Type B pancreatic cell (in vitro differentiated cells): ENCODE measurements around the gene UNCX. TPM values are rescaled to one million over a fixed set of nuclear protein-coding genes. Genes with fewer than 3 reads are reported as not detected.
A peak's percentile ranks its signal among the peaks of the same experiment; 100 is the strongest.

Source experiments
- DNase-seq: peaks from one replicate; pipeline ENCODE4 v3.0.0; 2021; ENCODE audit warnings: mixed read lengths; ENCODE audit not compliant: unreplicated experiment; ENCODE audit errors: extremely low spot score
- H3K27ac Mint-ChIP-seq: 2 replicates; pipeline ENCODE4 v1.8.0; 2021; ENCODE audit warnings: mild to moderate bottlenecking, mixed read lengths
- H3K27me3 Mint-ChIP-seq: 2 replicates; pipeline ENCODE4 v1.8.0; 2021; ENCODE audit warnings: mixed read lengths
- H3K36me3 Mint-ChIP-seq: 2 replicates; pipeline ENCODE4 v1.8.0; 2021; ENCODE audit warnings: mixed read lengths
- H3K4me1 Mint-ChIP-seq: one replicate; pipeline ENCODE4 v1.8.0; 2021; ENCODE audit warnings: mixed read lengths; ENCODE audit not compliant: unreplicated experiment
- H3K4me3 Mint-ChIP-seq: 2 replicates; pipeline ENCODE4 v1.8.0; 2021; ENCODE audit warnings: mild to moderate bottlenecking, mixed read lengths
- H3K9me3 Mint-ChIP-seq: 2 replicates; pipeline ENCODE4 v1.8.0; 2021; ENCODE audit warnings: mixed read lengths
- long read RNA-seq: library from polyadenylated mRNA; unstranded; transcript quantifications from one replicate; pipeline ENCODE4 v2.0.0, GENCODE V29; 2020
- total RNA-seq: library from RNA; stranded (reverse); gene quantifications from 2 replicates; pipeline ENCODE4 v1.2.1, GENCODE V29; 2021; ENCODE audit warnings: low replicate concordance
- TF ChIP-seq, protein P1 (sequence below): fragments of 200-600 bp; sonication (generic); conservative IDR thresholded peaks from 2 replicates; pipeline ENCODE4 v1.5.0; 2021; ENCODE audit warnings: antibody characterized with exemption, mild to moderate bottlenecking

The UNCX gene
- total RNA-seq = 0.48 TPM in 1 of 2 replicates, not detected in the other
- long read RNA-seq = 0 reads

GRCh38 chr7:1232623-1233332 lies at the start of gene UNCX:
Gene UNCX, plus strand, starts transcription at chr7:1232872. Its CDS starts 146 bp downstream, at chr7:1233018.
- no peaks in the 10 kb centered on the region for H3K36me3 Mint-ChIP-seq
- peak within 1 kb of the TSS; percentile 65 for H3K4me3 Mint-ChIP-seq
- no peaks in the 10 kb centered on the region for H3K9me3 Mint-ChIP-seq
- peaks cover 8% of the 10 kb centered on the region for H3K4me1 Mint-ChIP-seq
- peak within 1 kb of the TSS; percentile 52 for H3K27ac Mint-ChIP-seq
- H3K27me3 Mint-ChIP-seq = peaks cover 76% of the 10 kb centered on the region
- TF ChIP-seq, protein P1, sequence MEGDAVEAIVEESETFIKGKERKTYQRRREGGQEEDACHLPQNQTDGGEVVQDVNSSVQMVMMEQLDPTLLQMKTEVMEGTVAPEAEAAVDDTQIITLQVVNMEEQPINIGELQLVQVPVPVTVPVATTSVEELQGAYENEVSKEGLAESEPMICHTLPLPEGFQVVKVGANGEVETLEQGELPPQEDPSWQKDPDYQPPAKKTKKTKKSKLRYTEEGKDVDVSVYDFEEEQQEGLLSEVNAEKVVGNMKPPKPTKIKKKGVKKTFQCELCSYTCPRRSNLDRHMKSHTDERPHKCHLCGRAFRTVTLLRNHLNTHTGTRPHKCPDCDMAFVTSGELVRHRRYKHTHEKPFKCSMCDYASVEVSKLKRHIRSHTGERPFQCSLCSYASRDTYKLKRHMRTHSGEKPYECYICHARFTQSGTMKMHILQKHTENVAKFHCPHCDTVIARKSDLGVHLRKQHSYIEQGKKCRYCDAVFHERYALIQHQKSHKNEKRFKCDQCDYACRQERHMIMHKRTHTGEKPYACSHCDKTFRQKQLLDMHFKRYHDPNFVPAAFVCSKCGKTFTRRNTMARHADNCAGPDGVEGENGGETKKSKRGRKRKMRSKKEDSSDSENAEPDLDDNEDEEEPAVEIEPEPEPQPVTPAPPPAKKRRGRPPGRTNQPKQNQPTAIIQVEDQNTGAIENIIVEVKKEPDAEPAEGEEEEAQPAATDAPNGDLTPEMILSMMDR = no peak
- no peak for DNase-seq

DNA sequence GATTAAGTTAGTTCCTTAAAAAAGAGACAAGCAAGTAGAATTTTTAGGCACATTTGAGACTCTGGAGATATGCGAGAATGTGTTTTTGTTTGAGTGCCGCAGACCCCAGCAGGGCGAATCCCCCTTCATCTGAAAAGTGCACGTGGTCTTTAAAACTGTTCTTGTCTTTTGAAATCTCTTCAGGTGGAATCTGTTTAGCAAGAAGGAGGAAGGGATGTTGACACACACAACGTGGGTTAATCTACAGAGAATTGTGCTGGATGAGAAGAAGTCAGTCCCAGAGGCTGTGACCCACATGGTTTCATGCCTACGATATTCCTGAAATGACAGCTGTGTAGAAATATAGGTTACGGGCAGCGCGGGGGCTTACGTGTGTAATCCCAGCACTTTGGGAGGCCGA lies 45.5 kb upstream of the UNCX start:
- Mint-ChIP-seq H3K36me3 (no peaks in the 10 kb centered on the region), H3K27me3 (peaks cover 54% of the 10 kb centered on the region)

DNA sequence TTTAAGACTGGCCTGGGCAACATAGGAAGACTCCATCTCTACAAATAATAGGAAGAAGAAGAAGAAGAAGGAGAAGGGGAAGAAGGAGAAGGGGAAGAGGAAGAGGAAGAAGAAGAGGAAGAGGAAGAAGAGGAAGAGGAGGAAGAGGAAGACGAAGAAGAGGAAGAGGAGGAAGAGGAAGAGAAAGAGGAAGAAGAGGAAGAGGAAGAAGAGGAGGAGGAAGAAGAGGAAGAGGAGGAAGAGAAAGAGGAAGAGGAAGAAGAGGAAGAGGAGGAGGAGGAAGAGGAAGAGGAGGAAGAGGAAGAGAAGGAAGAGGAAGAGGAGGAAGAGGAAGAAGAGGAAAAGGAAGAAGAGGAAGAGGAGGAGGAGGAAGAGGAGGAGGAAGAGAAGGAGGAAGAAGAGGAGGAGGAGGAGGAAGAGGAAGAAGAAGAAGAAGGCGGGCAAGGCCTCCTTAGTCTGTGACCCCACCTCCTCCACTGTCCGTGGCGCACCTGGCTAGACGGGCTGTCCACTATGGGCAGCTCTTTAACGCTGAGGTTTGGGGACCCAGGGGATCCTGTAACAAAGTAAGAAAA lies 43.9 kb upstream of the UNCX start:
- H3K27me3 Mint-ChIP-seq = peaks cover 55% of the 10 kb centered on the region
- TF ChIP-seq, protein P1 = no peak
- no peaks in the 10 kb centered on the region for H3K36me3 Mint-ChIP-seq
- no peak for DNase-seq
- H3K27ac Mint-ChIP-seq = no peak overlapping the region
- H3K4me3 Mint-ChIP-seq = no peak overlapping the region
- H3K4me1 Mint-ChIP-seq = no peaks in the 10 kb centered on the region
- no peaks in the 10 kb centered on the region for H3K9me3 Mint-ChIP-seq

More for the DNA sequence above, 45.5 kb upstream of the UNCX start:
- TF ChIP-seq, protein P1 = no peak
- Mint-ChIP-seq H3K4me1 (peaks cover 3% of the 10 kb centered on the region), H3K27ac (no peak overlapping the region), H3K4me3 (no peak overlapping the region), H3K9me3 (no peaks in the 10 kb centered on the region)
- no peak for DNase-seq

- Mint-ChIP-seq H3K4me3 (no peak overlapping the region), H3K36me3 (no peaks in the 10 kb centered on the region), H3K27me3 (peaks cover 68% of the 10 kb centered on the region)
Measured at GRCh38 chr7:1189986-1190772, 42.5 kb upstream of the UNCX start.

DNA sequence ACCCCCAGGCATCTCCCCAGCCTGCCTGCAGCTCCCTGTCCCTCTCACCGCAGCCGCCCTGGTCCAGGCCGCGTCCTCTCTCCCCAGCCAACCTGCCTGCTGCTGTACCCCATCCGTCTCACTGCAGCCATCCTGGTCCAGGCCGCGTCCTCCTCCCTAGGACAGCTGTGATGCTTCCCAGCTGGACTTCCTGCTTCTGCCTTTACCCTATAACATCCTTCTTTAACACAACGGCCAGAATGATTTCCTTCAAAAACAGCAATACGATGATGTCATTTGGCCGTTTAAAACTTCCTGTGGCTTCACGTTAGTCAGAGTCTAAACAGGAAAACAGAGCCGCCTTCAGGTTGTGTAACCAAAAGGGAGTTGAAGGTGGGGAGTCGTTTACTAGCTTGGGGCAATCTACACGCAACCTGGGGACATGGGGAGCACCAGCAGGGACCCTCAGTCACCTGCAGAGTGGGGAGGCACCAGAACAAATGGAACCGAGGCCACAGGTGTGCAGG lies 40.4 kb upstream of the UNCX start:
- Mint-ChIP-seq H3K36me3 (no peaks in the 10 kb centered on the region), H3K27ac (no peak overlapping the region), H3K27me3 (peaks cover 54% of the 10 kb centered on the region), H3K4me3 (no peak overlapping the region), H3K9me3 (no peaks in the 10 kb centered on the region), H3K4me1 (no peaks in the 10 kb centered on the region)
- TF ChIP-seq, protein P1 = no peak
- no peak for DNase-seq

More at GRCh38 chr7:1189986-1190772, 42.5 kb upstream of the UNCX start:
- no peaks in the 10 kb centered on the region for H3K9me3 Mint-ChIP-seq
- no peak overlapping the region for H3K27ac Mint-ChIP-seq
- DNase-seq = no peak
- TF ChIP-seq, protein P1 = no peak
- no peaks in the 10 kb centered on the region for H3K4me1 Mint-ChIP-seq
